GM23338 (cell line): Measurements from ENCODE around the gene UQCRC2. TPM values are rescaled to one million over a fixed set of nuclear protein-coding genes. Genes with fewer than 3 reads are reported as not detected.
"Not testable (repeated sequence)": the region's sequence is repeated elsewhere in the genome, so short reads cannot be mapped to it uniquely, and the experiment has no call there.

Source experiments
- ATAC-seq: fragments of 200-7000 bp; cut with Tn5 transposase; 3 replicates; pipeline ENCODE4 v1.9.1; 2020
- DNase-seq: peaks from one replicate; pipeline ENCODE4 v3.0.0-alpha.2; 2015; ENCODE audit warnings: low spot score
- H2AFZ ChIP-seq: fragments of 200-600 bp; sonication (generic); 2 replicates; pipeline ENCODE4 v1.8.0; 2016; ENCODE audit warnings: antibody characterized with exemption, mild to moderate bottlenecking, moderate library complexity
- H3F3A ChIP-seq: fragments of 200-600 bp; sonication (generic); replicated peaks from 2 replicates; pipeline ENCODE4 v1.8.0; 2017; ENCODE audit warnings: antibody characterized with exemption, mixed run types, low read depth
- H3K27ac ChIP-seq: fragments of 200-600 bp; sonication (generic); 2 replicates; pipeline ENCODE4 v1.6.1; 2016; ENCODE audit warnings: low read depth
- H3K27me3 ChIP-seq: fragments of 200-600 bp; sonication (generic); 2 replicates; pipeline ENCODE4 v1.8.0; 2016; ENCODE audit warnings: mild to moderate bottlenecking, mixed run types, moderate library complexity; ENCODE audit not compliant: insufficient read depth
- H3K36me3 ChIP-seq: fragments of 200-600 bp; sonication (generic); 2 replicates; pipeline ENCODE4 v1.8.0; 2016; ENCODE audit warnings: mild to moderate bottlenecking; ENCODE audit not compliant: insufficient read depth
- H3K4me1 ChIP-seq: fragments of 200-600 bp; sonication (generic); 2 replicates; pipeline ENCODE4 v1.8.0; 2016; ENCODE audit warnings: mild to moderate bottlenecking, moderate library complexity; ENCODE audit not compliant: insufficient read depth
- H3K4me2 ChIP-seq: fragments of 200-600 bp; sonication (generic); 2 replicates; pipeline ENCODE4 v1.7.1; 2017; ENCODE audit warnings: mixed run types
- H3K4me3 ChIP-seq: fragments of 200-600 bp; sonication (generic); 2 replicates; pipeline ENCODE4 v1.6.1; 2016; ENCODE audit warnings: mixed run types
- H3K79me2 ChIP-seq: fragments of 200-600 bp; sonication (generic); replicated peaks from 2 replicates; pipeline ENCODE4 v1.8.0; 2017; ENCODE audit warnings: mild to moderate bottlenecking; ENCODE audit not compliant: insufficient read depth
- H3K9me2 ChIP-seq: fragments of 200-600 bp; sonication (generic); 2 replicates; pipeline ENCODE4 v1.8.0; 2017; ENCODE audit not compliant: insufficient read depth
- H4K20me1 ChIP-seq: fragments of 200-600 bp; sonication (generic); replicated peaks from 2 replicates; pipeline ENCODE4 v1.8.0; 2017; ENCODE audit warnings: mild to moderate bottlenecking; ENCODE audit not compliant: insufficient read depth
- H3K27ac Mint-ChIP-seq: 2 replicates; pipeline ENCODE4 v1.8.0; 2020; ENCODE audit warnings: inconsistent platforms, mild to moderate bottlenecking, moderate library complexity, mixed read lengths
- H3K27me3 Mint-ChIP-seq: 3 replicates; pipeline ENCODE4 v1.8.0; 2022; ENCODE audit warnings: low read depth, mild to moderate bottlenecking, moderate library complexity, mixed read lengths, inconsistent platforms; ENCODE audit not compliant: insufficient read depth, poor library complexity
- H3K36me3 Mint-ChIP-seq: 3 replicates; pipeline ENCODE4 v1.8.0; 2021; ENCODE audit warnings: low read depth, mild to moderate bottlenecking, inconsistent platforms, moderate library complexity, mixed read lengths
- H3K4me1 Mint-ChIP-seq: 3 replicates; pipeline ENCODE4 v1.8.0; 2020; ENCODE audit warnings: mild to moderate bottlenecking, inconsistent platforms, mixed read lengths
- H3K4me3 Mint-ChIP-seq: 3 replicates; pipeline ENCODE4 v1.8.0; 2021; ENCODE audit warnings: moderate library complexity, mild to moderate bottlenecking, inconsistent platforms, mixed read lengths
- H3K9me3 Mint-ChIP-seq: 3 replicates; pipeline ENCODE4 v1.8.0; 2020; ENCODE audit warnings: moderate library complexity, mild to moderate bottlenecking, inconsistent platforms, mixed read lengths
- CTCF ChIP-seq, 2 experiments: fragments of 200-600 bp in 1 of 2; sonication (generic) in 1 of 2; conservative IDR thresholded peaks; 2 replicates each; pipeline versions ENCODE4 v1.5.1 to v1.6.1; 2016 to 2017; ENCODE audit warnings: antibody characterized with exemption in 2 of 2, low read depth in 2 of 2, mild to moderate bottlenecking in 2 of 2, moderate library complexity in 1 of 2
- ETS1 ChIP-seq: IDR thresholded peaks from 2 replicates; pipeline ENCODE4 v1.6.1; 2016; ENCODE audit warnings: antibody characterized with exemption
- EZH2 ChIP-seq: fragments of 200-600 bp; sonication (generic); IDR thresholded peaks from one replicate; pipeline ENCODE4 v1.8.0; 2017; ENCODE audit warnings: antibody characterized with exemption, mild to moderate bottlenecking, low read depth; ENCODE audit not compliant: unreplicated experiment
- EZH2phosphoT487 ChIP-seq: fragments of 200-600 bp; sonication (generic); IDR thresholded peaks from one replicate; pipeline ENCODE4 v1.8.1; 2018; ENCODE audit warnings: antibody characterized with exemption; ENCODE audit not compliant: unreplicated experiment
- NANOG ChIP-seq: IDR thresholded peaks from 2 replicates; pipeline ENCODE4 v1.6.1; 2016; ENCODE audit warnings: antibody characterized with exemption, borderline replicate concordance
- STAT1 ChIP-seq: IDR thresholded peaks from one replicate; pipeline ENCODE4 v1.6.1; 2016; ENCODE audit warnings: antibody characterized with exemption; ENCODE audit not compliant: unreplicated experiment
- ZNF462 ChIP-seq: fragments of 250-450 bp; sonication (Bioruptor Pico); IDR thresholded peaks from 2 replicates; pipeline ENCODE4 v1.5.0; 2020; ENCODE audit warnings: mild to moderate bottlenecking, moderate library complexity
- polyA plus RNA-seq: library from polyadenylated mRNA; unstranded; fragments of >200 nt; fragmentation: Nextera tagmentation; extraction: Ambion mirVana; gene quantifications from 2 replicates; pipeline ENCODE4 v1.2.1, GENCODE V29; 2016
- total RNA-seq: library from RNA; depleted of rRNA; stranded (reverse); fragments of >200 nt; shearing (Covaris generic); gene quantifications from 2 replicates; pipeline ENCODE4 v1.2.3, GENCODE V29; 2014

The UQCRC2 gene
- total and polyA plus RNA-seq, 2 experiments from 2014 or later, result 88.0 to 122 TPM

GRCh38 chr16:22023505-22023904 is 70.3 kb downstream of the UQCRC2 start:
- Mint-ChIP-seq H3K4me3 (no peak overlapping the region), H3K9me3 (no peaks in the 10 kb centered on the region), H3K36me3 (no peaks in the 10 kb centered on the region), H3K27me3 (no peaks in the 10 kb centered on the region), H3K27ac (no peak overlapping the region), H3K4me1 (peaks cover 6% of the 10 kb centered on the region; the same call in 2 of the 3 replicates)
- Histone ChIP-seq H3F3A (no peaks in the 10 kb centered on the region), H3K36me3 (no peaks in the 10 kb centered on the region), H2AFZ (no peak overlapping the region), H3K4me3 (no peak overlapping the region), H3K27me3 (no peaks in the 10 kb centered on the region), H3K4me2 (no peak overlapping the region), H3K4me1 (no peaks in the 10 kb centered on the region), H4K20me1 (peaks cover 15% of the 10 kb centered on the region; the same call in 1 of the 2 replicates), H3K27ac (no peak overlapping the region; the same call in 1 of the 2 replicates), H3K79me2 (peaks cover 63% of the 10 kb centered on the region), H3K9me2 (no peaks in the 10 kb centered on the region)
- DNase-seq (peak; percentile 12), ATAC-seq (no peak; the same call in 2 of the 3 replicates)
- TF ChIP-seq ZNF462 (CRISPR knock-in tag) (no peak), STAT1 (no peak), EZH2phosphoT487 (no peak), EZH2 (no peak), ETS1 (no peak), CTCF (conservative IDR thresholded peaks at IDR 0.05; ENCODE audit: low read depth in 2 of 2) (no peak), NANOG (no peak)

GRCh38 chr16:22024785-22025184 is 71.6 kb downstream of the UQCRC2 start:
- H3K36me3 Mint-ChIP-seq, H3K27me3 Mint-ChIP-seq, ATAC-seq, H3K4me3 ChIP-seq, H3K4me2 ChIP-seq, H3F3A ChIP-seq, H3K36me3 ChIP-seq, H3K4me1 ChIP-seq, H3K9me2 ChIP-seq, H3K27ac Mint-ChIP-seq, H3K9me3 Mint-ChIP-seq, DNase-seq, H3K27ac ChIP-seq, H3K4me1 Mint-ChIP-seq, H3K4me3 Mint-ChIP-seq, H2AFZ ChIP-seq, H3K27me3 ChIP-seq: not testable (repeated sequence)
- H3K79me2 ChIP-seq, result peaks cover 58% of the 10 kb centered on the region
- H4K20me1 ChIP-seq, result peaks cover 18% of the 10 kb centered on the region; the same call in 1 of the 2 replicates
